Dermis microvascular lymphatic vessel endothelial cell (primary cell): ENCODE data around the gene TSPOAP1. TPM values are rescaled to one million over a fixed set of nuclear protein-coding genes. Genes with fewer than 3 reads are reported as not detected.

Source experiments
- DNase-seq, 2 donors: peaks; one replicate each; pipeline versions ENCODE4 v3.0.0 to v3.0.0-alpha.2; 2010; ENCODE audit warnings: low read depth in 2 of 2
- total RNA-seq: library from RNA; depleted of rRNA; stranded (reverse); fragments of >200 nt; gene quantifications from 2 replicates; pipeline ENCODE4 v1.2.1, GENCODE V29; 2014

TSPOAP1 gene
- total RNA-seq, 1 donor from 2014 or later = not detected

- DNase-seq = no peak
These were observed 50.0 kb downstream of the TSPOAP1 start for GRCh38 chr17:58278661-58279015.

- DNase-seq = no peak
These were observed 50.6 kb downstream of the TSPOAP1 start for GRCh38 chr17:58277802-58278595.

GRCh38 chr17:58277107-58277801 lies 51.3 kb downstream of the TSPOAP1 start:
- DNase-seq = no peak

DNA sequence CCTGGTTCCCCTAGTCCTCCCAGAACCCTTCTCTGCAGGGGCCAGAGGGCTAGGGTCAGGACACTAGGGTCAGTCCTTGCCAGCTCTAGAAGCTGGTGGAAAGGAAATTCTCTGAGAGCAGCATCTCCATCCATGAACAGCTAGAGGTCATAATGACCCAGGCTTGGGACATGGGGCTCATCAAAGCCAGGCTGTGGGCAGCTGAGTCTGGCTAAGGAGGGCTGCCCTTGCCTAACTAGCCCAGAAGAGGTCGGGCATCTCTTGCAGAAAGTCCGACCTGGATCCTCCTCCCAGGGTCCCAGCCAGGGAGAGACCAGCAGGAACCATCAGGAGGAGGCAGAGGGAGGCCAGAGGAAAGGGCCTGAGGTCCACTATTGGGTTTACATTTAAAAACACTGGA lies 52.2 kb downstream of the TSPOAP1 start:
- no peak for DNase-seq

- no peak for DNase-seq
These were observed 53.2 kb downstream of the TSPOAP1 start for GRCh38 chr17:58275417-58275816.

DNA sequence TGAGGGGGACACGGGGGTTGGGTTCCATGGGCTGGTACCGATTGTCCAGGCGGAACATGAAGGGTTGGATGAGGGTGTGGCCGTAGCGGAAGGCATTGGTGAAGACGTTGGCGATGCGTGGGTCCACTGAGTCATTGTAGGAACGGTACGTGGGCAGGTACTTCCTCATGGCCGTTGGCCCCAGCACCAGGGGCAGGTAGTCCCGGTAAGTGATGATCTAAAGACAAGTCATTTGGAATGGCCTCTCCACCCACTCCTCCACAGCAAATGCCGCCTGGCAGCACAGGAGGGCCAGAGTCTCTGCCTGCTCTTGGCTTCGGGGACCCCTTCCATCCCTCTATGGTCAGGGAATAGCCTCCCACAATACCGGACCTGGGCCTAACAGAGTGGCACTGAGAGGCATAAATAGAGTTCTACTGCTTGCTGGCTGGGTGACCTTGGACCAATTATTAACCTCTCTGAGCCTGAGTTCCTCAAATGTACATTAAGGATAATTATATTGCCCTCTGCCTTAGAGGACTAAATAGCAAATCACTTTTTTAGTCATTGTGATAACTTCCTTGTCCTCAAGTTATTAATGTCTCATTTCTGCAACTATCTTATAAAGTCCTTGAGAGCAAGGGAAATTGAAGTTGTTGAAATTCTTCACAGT lies 55.0 kb downstream of the TSPOAP1 start:
- DNase-seq = no peak

DNA sequence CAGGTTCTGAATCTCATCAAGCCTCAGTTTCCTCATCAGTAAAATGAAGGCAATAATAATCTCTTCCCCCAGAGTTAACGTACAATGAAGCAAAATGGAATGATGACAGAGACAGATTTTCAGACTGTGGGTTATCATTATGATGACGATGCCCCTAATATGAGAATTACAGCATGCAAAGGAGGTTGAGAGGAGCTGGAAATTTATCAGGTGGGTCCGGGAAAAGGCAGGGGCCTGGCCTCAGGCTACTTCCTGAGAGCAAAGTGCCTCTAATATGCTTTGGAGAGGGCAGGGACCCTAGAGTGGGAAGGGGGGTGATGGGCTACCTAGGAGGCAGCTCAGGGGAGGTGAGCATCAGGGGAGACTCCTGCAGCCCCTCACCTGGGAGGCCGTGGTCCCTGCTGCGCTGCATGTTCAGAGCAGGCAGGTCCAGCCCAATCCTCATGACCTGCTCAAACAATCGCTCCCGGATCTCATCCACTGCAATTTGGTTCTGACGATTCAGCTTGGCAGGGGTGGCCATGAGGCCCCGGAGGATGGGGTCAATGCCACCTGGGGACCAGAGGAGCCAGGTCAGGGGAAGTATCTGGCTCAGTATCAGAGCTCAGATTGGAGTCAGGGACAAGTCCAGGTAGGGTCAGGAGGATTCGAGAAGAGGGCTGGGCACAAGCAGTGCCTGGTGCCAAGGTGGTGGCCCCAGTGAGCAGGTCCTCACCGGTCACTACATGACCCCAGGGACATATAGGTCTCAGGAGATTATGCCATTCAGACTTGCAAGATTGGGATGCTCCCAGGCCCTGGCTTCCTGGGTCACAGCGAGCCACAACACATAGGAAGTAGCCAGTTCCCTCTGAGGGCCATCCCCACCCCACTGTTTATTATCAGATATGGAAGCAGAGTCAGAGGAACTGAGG lies 56.0 kb downstream of the TSPOAP1 start:
- DNase-seq = no peak

DNA sequence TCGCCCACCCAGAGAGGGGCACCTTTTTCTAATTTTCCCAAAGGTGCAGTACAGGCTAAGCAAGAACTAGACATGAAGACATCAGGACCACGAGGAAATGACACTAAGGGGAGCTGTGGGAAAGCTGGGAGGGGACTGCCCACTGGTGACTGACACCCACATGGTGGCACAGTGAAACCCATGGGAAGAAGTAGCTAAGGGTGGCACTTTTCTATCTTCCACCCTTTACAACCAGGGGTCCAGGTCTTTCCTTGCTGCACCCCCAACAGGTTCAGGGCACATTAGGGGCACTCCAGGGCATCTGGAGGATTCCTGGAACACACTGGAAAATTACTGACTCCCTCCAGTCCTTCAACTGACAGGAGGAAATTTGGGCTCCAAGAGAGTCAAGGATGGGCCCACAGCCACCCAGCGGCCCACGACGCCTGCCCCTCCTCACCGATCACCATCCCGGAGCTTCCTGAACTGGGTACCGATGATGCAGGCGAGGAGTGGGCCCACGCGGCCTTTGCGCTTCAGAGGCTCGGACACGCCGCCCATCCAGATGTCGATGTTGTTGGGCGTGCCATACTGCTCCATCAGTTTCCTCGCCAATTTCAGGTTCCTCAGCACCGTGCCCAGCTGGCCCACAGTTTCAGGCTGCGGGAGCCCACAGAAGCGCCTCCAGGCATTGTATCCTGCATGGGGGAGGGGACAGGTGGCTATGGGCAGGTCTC lies 57.2 kb downstream of the TSPOAP1 start:
- no peak for DNase-seq

DNA sequence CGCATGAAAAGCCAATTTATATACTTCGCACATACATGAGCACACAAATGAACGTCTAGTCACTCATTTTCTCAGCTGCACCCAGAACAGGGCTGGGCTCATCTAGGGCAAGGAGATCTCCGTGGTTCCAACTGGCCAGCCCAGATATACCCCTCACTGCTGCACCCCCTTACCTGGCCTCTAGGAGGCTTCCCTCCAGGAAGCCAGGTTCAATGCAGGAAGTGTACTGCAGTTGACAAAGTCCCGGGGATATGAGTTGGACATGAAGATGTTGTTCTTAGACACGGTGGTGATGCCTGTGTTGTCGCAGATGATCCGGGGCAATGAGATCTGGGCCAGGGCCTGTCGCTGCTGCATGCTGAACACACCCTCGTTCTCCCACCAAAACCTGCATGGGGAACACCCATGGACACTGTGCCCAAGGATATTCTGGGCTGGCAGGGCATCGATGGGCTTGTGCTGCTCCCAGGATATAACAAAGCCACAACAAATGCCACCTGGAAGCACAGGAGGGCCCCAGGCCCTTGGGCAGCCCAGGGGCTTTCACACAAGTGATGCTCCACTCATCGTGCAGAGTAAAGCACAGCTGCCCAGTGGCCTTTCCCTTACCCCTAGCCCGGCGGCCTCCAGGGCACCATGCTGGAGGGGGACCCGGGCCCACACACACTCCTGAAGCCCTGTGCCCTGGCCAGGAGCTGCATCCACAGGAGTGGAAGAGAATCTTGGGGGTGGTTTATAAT lies 57.9 kb downstream of the TSPOAP1 start:
- DNase-seq = no peak

DNA sequence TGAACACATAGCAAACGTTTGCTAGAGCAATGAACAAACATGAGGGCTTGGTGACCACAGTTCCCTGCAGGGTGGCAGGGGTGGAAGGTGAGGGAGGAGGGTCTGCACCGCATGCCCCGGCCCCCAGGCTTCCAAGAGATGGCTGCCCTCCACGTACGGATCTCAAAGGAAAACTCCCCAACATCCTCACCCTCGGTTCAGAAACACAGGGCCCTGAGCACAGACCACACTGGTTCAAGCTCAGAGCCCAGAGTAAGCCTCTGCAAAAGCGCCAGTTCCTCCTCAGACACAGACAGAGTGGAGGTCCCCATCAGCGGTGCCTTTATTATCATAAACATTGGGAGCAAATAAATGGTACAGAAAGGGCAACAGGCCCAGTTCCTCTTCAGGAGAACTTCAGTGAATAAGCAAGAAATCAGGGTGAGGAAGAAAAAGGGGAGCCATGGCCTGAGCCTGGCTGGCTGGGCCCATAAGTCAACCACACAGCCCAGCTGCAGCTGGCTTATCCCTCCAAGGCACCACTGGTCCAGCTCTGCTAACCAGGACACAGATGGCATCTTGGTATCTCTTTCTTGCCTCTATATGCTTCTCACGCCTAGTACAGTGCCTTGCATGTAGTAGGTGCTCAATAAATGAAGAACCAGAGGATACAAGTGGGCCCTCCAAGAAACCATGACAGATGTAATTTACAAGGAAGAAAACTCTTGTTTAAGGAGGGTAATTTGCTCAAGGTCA lies 58.9 kb downstream of the TSPOAP1 start:
- DNase-seq = no peak

DNA sequence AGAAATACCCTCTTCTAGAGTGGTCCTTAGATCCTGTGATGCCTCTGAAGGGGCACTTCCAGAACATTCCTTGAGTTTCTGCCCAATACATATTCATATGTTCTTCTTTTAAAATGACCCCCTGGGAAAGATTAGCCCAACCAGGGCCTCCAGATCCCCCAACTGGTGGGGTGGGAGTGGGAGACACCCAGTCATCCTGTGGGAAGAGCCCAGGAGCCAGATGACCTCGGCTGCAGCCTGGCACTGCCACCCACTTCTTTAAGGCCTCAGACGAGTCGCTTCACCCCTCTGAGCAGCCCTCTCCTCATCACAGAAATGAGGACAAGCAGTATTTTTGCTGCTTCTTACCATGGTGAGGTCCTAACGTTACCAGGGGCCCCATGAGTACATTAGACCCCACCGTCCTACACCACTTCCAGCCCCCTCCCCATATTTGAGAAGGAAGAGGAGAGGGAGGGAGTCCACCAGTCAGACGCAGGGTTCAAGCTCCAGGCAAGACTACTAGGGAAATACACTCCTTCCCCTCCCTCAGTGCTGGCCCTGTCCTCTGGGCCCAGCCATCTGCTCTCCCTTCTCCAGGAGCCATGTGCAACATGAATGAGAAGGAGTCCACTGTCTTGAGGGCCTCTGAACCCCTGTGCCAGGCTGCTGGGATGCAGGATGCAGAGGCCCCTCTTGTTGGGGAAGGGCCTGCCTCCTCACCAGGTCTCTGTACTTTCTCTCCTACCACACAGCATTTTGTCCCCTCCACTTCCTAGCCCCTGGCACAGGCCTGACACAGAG lies 59.6 kb downstream of the TSPOAP1 start:
- no peak for DNase-seq

- DNase-seq = no peak
These were observed 60.3 kb downstream of the TSPOAP1 start for GRCh38 chr17:58268326-58268725.

DNA sequence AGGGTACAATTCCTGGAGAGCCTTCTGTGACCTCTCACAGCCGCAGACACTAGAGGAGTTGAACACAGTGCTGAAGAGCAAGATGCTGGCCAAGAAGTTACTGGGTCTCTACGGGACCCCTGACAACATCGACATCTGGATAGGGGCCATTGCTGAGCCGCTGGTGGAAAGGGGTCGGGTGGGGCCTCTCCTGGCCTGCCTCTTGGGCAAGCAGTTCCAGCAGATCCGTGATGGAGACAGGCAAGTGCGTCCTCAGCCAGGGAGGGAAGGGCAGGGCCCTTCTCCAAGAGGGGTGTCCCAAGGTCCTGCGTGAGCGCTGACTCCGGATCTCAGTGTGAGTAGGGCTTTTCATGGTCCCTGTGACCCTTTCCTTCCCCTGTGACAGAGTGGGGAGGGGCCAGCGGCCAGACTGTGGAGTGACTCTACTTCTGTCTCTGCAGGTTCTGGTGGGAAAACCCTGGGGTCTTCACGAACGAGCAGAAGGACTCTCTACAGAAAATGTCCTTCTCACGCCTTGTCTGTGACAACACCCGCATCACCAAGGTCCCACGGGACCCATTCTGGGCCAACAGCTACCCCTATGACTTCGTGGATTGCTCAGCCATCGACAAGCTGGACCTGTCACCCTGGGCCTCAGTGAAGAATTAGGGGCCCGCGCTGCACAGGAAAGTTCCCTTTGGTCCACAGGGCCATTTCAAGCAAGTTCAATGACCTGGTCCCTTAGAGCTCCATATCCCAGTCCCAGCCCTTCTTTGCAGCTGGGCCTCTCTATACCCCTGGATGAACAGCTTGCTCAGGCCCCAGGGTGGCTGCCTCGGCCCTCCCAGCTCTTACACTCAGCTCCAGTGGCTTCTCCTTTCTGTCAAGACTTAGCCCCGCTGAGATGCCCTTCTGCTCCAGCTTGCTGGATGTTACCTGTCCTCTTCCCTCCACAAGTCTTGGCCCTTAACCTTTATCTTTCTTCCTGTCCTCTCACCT lies 61.0 kb downstream of the TSPOAP1 start:
- DNase-seq = no peak

GRCh38 chr17:58265902-58266875 lies 62.4 kb downstream of the TSPOAP1 start:
- no peak for DNase-seq

DNA sequence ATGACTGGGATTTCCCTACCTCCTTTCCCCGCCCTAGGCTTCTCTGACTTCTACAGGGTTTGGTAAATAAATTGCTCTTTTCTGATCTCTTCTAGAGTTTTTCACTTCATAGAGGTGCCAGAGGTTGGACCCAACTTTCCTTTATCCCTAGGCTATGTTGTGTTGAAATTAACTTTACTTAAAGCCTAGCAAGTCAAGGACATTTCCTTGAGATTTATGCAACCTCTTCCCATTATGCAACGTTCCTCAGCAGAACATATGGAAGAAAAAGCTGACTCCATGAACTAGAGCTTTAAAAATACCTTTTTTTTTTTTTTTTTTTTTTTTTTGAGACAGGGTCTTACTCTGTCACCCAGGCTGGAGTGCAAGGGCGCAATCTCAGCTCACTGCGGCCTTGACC lies 63.3 kb downstream of the TSPOAP1 start:
- DNase-seq = no peak

GRCh38 chr17:58264407-58265103 lies 64.0 kb downstream of the TSPOAP1 start:
- no peak for DNase-seq
